Brain pericyte (primary cell): ENCODE data around the gene ANO9.
"Not testable (repeated sequence)": the region's sequence is repeated elsewhere in the genome, so short reads cannot be mapped to it uniquely, and the experiment has no call there.

Experiments used
- DNase-seq: peaks from one replicate; pipeline ENCODE4 v3.0.0-alpha.2; 2012; ENCODE audit warnings: low read depth, low spot score

Gene ANO9

GRCh38 chr11:434496-434895 is 7.3 kb downstream of the ANO9 start:
- no peak for DNase-seq

GRCh38 chr11:433641-434040 is 8.2 kb downstream of the ANO9 start:
- no peak for DNase-seq

GRCh38 chr11:433111-433510 is 8.7 kb downstream of the ANO9 start:
- DNase-seq: no peak

- DNase-seq: no peak
These were observed 9.2 kb downstream of the ANO9 start for GRCh38 chr11:432501-433100.

- DNase-seq: no peak
These were observed 9.9 kb downstream of the ANO9 start for GRCh38 chr11:431921-432320.

GRCh38 chr11:429931-430456 is 11.8 kb downstream of the ANO9 start:
- DNase-seq: no peak

- DNase-seq: no peak
These were observed 12.4 kb downstream of the ANO9 start for GRCh38 chr11:429391-429790.

GRCh38 chr11:428295-428694 is 13.5 kb downstream of the ANO9 start:
- DNase-seq: no peak

GRCh38 chr11:426851-427250 is 15.0 kb downstream of the ANO9 start:
- no peak for DNase-seq

- no peak for DNase-seq
These were observed 16.5 kb downstream of the ANO9 start for GRCh38 chr11:425301-425700.

GRCh38 chr11:424766-425165 is 17.0 kb downstream of the ANO9 start:
- not testable (repeated sequence) for DNase-seq

GRCh38 chr11:424232-424631 is 17.6 kb downstream of the ANO9 start:
- DNase-seq: no peak

GRCh38 chr11:422249-422656 is 19.6 kb downstream of the ANO9 start:
- DNase-seq: no peak

- no peak for DNase-seq
These were observed 20.9 kb downstream of the ANO9 start for GRCh38 chr11:420911-421321.

GRCh38 chr11:420054-420910 is 21.5 kb downstream of the ANO9 start:
- DNase-seq: no peak

- DNase-seq: no peak
These were observed 22.4 kb downstream of the ANO9 start for GRCh38 chr11:419248-420005.

GRCh38 chr11:418343-419247 is 23.2 kb downstream of the ANO9 start:
- no peak for DNase-seq

- no peak for DNase-seq
These were observed 24.0 kb downstream of the ANO9 start for GRCh38 chr11:417652-418342.

- DNase-seq: no peak
These were observed 24.8 kb downstream of the ANO9 start for GRCh38 chr11:416757-417621.
